Activated naive CD8-positive, alpha-beta T cell treated with anti-CD3 and anti-CD28 coated beads, Interleukin-2, amount 50 U/mL, for 24 hours (primary cell): ENCODE results near the gene PKD2L1.
A peak's percentile ranks its signal among the peaks of the same experiment; 100 is the strongest.
"Not testable (repeated sequence)": the region's sequence is repeated elsewhere in the genome, so short reads cannot be mapped to it uniquely, and the experiment has no call there.

ENCODE experiments used
- ATAC-seq: fragments of 150-1000 bp; cut with Tn5 transposase; one replicate; pipeline ENCODE4 v1.10.0; 2021
- DNase-seq: peaks from one replicate; pipeline ENCODE4 v3.0.0; 2021
- H3K27ac Mint-ChIP-seq: one replicate; pipeline ENCODE4 v1.8.0; 2021; ENCODE audit warnings: mild to moderate bottlenecking, mixed read lengths
- H3K27me3 Mint-ChIP-seq: one replicate; pipeline ENCODE4 v1.8.0; 2021; ENCODE audit warnings: mixed read lengths
- H3K36me3 Mint-ChIP-seq: one replicate; pipeline ENCODE4 v1.8.0; 2021; ENCODE audit warnings: low read depth, mixed read lengths
- H3K4me1 Mint-ChIP-seq: one replicate; pipeline ENCODE4 v1.8.0; 2021; ENCODE audit warnings: mixed read lengths
- H3K4me3 Mint-ChIP-seq: one replicate; pipeline ENCODE4 v1.8.0; 2021; ENCODE audit warnings: mild to moderate bottlenecking, moderate library complexity, mixed read lengths
- H3K9me3 Mint-ChIP-seq: one replicate; pipeline ENCODE4 v1.8.0; 2021; ENCODE audit warnings: mixed read lengths

Gene PKD2L1

DNA sequence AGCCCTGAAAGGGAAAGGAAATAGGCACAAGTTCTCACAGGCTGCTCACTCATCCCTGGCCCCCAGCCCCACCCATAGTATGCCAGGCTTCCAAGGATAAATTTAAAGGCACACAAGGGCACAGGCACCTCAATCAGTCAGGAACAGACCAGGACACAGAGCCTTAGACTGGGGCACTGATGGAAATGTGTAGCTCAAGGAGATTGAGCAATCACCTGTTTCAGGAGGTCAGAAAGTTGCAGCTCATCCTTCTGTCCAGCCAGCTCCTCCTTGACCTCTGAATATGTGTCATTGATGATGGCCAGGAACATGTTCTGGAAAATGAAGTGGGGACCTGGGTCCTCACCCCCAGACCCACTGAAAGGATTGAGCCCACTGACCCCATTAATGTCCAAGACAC lies 37.0 kb downstream of the PKD2L1 start:
- Mint-ChIP-seq H3K9me3 (no peaks in the 10 kb centered on the region), H3K27me3 (peaks cover 24% of the 10 kb centered on the region), H3K27ac (no peak overlapping the region), H3K4me1 (no peaks in the 10 kb centered on the region), H3K36me3 (no peaks in the 10 kb centered on the region), H3K4me3 (no peak overlapping the region)
- ATAC-seq (no peak), DNase-seq (no peak)

GRCh38 chr10:100292300-100292699 lies 37.7 kb downstream of the PKD2L1 start:
- H3K27ac Mint-ChIP-seq, H3K36me3 Mint-ChIP-seq, H3K4me1 Mint-ChIP-seq, H3K9me3 Mint-ChIP-seq, ATAC-seq, H3K4me3 Mint-ChIP-seq, DNase-seq: not testable (repeated sequence)
- peaks cover 21% of the 10 kb centered on the region for H3K27me3 Mint-ChIP-seq

DNA sequence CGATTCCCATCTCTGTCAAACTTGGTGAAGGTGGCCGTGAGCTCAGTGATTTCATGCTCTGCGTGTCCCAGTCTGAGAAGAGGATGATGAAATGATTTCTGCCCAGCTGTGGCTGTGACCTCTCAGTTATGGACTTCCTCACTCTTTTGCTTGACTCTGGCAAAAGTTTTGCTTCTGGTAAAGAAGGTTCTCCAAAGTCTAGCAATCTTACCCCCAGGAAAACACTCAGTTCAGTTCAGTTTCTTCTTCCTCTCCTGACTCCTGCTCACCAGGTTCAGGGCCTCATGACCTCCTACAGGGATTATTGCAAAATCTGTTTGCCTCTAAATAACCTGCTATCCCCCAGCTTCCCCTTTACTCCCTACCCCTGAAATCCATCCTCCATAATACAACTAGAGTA lies 38.7 kb downstream of the PKD2L1 start:
- peaks cover 11% of the 10 kb centered on the region for H3K4me1 Mint-ChIP-seq
- no peak overlapping the region for H3K27ac Mint-ChIP-seq
- DNase-seq (no peak), ATAC-seq (no peak)
- H3K9me3 Mint-ChIP-seq, result no peaks in the 10 kb centered on the region
- H3K27me3 Mint-ChIP-seq, result peaks cover 15% of the 10 kb centered on the region
- no peak overlapping the region for H3K4me3 Mint-ChIP-seq
- H3K36me3 Mint-ChIP-seq, result peaks cover 2% of the 10 kb centered on the region

DNA sequence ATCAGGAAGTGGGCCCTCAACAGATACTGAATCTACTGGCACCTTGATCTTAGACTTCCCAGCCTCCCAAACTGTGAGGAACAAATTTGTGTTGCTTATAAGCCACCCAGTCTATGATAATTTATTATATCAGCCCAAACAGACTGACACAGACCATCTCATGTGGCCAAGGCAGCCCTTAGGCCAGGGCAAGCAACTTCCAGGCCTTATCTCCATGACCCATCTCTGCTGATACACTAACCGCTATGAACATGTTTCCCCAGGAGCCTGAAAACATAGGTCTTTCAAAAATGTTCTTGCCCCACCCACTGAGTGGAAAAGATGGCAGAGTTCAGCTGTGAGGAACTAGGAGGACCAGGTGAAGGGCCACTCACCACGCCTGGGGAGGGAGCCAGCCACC lies 40.4 kb downstream of the PKD2L1 start:
- no peaks in the 10 kb centered on the region for H3K9me3 Mint-ChIP-seq
- peaks cover 14% of the 10 kb centered on the region for H3K36me3 Mint-ChIP-seq
- no peak overlapping the region for H3K4me3 Mint-ChIP-seq
- H3K27me3 Mint-ChIP-seq, result peaks cover 7% of the 10 kb centered on the region
- no peak overlapping the region for H3K27ac Mint-ChIP-seq
- DNase-seq (no peak), ATAC-seq (no peak)
- H3K4me1 Mint-ChIP-seq, result peaks cover 26% of the 10 kb centered on the region

GRCh38 chr10:100288196-100288595 lies 41.8 kb downstream of the PKD2L1 start:
- H3K4me1 Mint-ChIP-seq, result peaks cover 26% of the 10 kb centered on the region
- no peak overlapping the region for H3K4me3 Mint-ChIP-seq
- no peak overlapping the region for H3K27ac Mint-ChIP-seq
- DNase-seq (no peak), ATAC-seq (no peak)
- H3K36me3 Mint-ChIP-seq, result peaks cover 14% of the 10 kb centered on the region
- no peaks in the 10 kb centered on the region for H3K9me3 Mint-ChIP-seq
- peaks cover 2% of the 10 kb centered on the region for H3K27me3 Mint-ChIP-seq

GRCh38 chr10:100287756-100288155 lies 42.3 kb downstream of the PKD2L1 start:
- Mint-ChIP-seq H3K4me1 (peaks cover 26% of the 10 kb centered on the region), H3K27ac (peak overlapping the region; percentile 97), H3K36me3 (peaks cover 14% of the 10 kb centered on the region), H3K9me3 (no peaks in the 10 kb centered on the region), H3K27me3 (peaks cover 1% of the 10 kb centered on the region), H3K4me3 (peak overlapping the region; percentile 14)
- no peak for ATAC-seq
- DNase-seq, result no peak

DNA sequence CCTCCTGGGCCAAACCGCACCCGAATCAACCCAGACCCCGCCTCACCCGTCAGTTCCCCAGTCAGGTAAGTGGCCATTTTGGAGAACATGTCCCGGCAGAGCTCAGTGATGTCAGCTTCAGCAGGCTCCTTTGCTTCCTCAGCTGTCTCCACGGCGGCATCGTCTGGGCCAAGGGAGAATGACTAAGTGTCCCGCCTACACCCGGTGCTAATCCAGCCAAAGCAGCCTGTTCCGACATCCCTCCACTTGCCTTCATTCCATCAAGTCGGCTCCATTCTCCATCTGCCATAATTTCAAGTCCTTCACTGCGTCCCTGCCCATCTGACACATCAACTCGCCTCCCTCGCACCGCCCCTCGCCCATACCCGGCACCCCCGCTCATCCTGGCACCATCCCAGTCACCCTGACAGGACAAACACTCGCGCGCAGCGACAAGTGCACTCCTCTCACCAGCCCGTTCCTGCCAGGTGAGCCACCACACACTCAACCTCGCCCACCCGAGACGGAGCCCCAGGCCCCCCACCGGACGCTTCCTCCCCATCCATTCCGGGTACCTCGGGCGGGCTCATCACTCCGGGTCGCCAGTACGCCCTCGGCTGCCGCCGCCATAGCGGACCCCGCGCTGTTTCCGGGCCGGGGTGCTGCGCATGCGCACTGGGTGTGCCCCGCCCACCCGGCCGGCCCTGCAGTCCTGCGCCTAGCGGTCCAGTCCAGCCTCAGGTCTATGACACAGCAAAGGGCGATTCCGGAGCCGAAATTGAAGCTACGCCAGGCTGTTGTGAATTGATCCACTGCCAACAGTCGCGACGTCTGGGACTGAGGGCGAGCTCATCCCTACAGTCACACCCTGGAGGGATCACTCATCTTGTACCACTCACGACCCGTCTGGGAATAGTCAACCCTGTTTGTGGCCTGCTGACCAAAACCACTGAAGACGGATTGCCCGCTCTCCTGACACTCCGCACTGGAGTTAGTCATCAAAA lies 43.7 kb downstream of the PKD2L1 start, which contains the start of gene BLOC1S2:
TSS of gene BLOC1S2 (minus strand) at position 630 of the 983 bp plus-strand sequence. CDS start at position 609, 21 bp downstream.
- Mint-ChIP-seq H3K27ac (peak within 1 kb of the TSS; percentile 97), H3K4me3 (peak within 1 kb of the TSS; percentile 98), H3K27me3 (peaks cover 1% of the 10 kb centered on the region), H3K36me3 (peaks cover 14% of the 10 kb centered on the region), H3K9me3 (no peaks in the 10 kb centered on the region), H3K4me1 (peaks cover 26% of the 10 kb centered on the region)
- ATAC-seq, result peak; percentile 89
- DNase-seq, result peak; percentile 92

GRCh38 chr10:100285326-100285725 lies 44.7 kb downstream of the PKD2L1 start:
- not testable (repeated sequence) for ATAC-seq, H3K9me3 Mint-ChIP-seq, DNase-seq, H3K27me3 Mint-ChIP-seq
- Mint-ChIP-seq H3K27ac (peak overlapping the region; percentile 97), H3K4me1 (peaks cover 33% of the 10 kb centered on the region), H3K36me3 (peaks cover 21% of the 10 kb centered on the region), H3K4me3 (peak overlapping the region; percentile 98)

GRCh38 chr10:100282907-100283306 lies 47.1 kb downstream of the PKD2L1 start:
- no peak for ATAC-seq
- H3K27ac Mint-ChIP-seq, result no peak overlapping the region

DNA sequence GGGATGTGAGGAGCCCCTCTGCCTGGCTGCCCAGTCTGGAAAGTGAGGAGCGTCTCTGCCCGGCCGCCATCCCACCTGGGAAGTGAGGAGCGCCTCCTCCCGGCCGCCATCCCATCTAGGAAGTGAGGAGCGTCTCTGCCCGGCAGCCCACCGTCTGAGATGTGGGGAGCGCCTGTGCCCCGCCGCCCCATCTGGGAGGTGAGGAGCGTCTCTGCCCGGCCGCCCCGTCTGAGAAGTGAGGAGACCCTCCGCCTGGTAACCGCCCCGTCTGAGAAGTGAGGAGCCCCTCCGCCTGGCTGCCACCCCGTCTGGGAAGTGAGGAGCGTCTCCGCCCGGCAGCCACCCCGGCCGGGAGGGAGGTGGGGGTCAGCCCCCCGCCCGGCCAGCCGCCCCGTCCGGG lies 53.1 kb downstream of the PKD2L1 start:
- not testable (repeated sequence) for DNase-seq, H3K4me1 Mint-ChIP-seq, H3K4me3 Mint-ChIP-seq, H3K27ac Mint-ChIP-seq, H3K27me3 Mint-ChIP-seq, H3K9me3 Mint-ChIP-seq, ATAC-seq
- H3K36me3 Mint-ChIP-seq, result peaks cover 31% of the 10 kb centered on the region

More at GRCh38 chr10:100282907-100283306, 47.1 kb downstream of the PKD2L1 start:
- no peak for DNase-seq
- Mint-ChIP-seq H3K4me1 (peaks cover 33% of the 10 kb centered on the region), H3K4me3 (no peak overlapping the region), H3K36me3 (peaks cover 30% of the 10 kb centered on the region), H3K27me3 (peaks cover 1% of the 10 kb centered on the region), H3K9me3 (no peaks in the 10 kb centered on the region)

DNA sequence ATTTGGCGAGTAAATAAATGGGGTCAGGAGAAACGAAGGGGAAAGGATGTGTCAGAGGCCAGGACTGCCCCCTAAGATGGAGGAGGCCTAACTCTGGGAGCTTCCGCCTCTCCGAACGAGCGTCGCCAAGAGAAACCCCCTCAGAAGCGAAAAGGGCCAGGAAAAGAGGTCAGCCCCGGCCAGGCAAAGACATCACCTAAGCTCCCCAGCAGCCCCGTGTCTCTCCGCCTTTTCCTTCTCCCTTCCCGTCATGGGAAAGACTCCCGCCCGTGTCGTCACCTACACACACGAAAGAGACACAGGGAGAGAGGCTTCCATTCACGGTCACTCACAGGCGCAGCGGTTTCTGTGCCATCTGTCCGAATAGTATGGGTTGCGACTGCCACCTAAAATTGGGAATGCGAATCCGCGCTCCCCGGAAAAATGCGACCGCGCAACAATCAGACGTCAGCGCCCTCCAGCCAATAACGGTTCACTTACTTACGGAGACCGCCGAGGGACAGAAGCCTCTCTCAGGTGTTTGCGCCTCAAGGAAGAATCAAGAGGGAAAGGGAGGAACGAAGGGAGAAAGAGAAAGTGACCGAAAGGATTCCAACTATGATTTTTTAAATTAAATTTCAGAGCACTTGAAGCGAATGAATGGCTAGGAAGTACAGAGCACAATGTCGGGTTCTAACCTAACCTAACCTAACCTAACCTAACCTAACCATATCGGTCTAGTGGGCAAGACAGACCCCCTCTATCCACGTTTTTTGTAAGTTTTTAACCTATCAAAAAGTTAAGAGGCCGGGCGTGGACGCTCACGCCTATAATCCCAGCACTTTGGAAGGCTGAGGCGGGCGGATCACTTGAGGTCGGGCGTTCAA lies 62.6 kb downstream of the PKD2L1 start, which contains the start of gene CWF19L1:
TSS of gene CWF19L1 (minus strand) at position 400 of the 866 bp plus-strand sequence. CDS start at position 355, 45 bp downstream.
- Mint-ChIP-seq H3K9me3 (no peaks in the 10 kb centered on the region), H3K4me1 (peaks cover 33% of the 10 kb centered on the region), H3K36me3 (peaks cover 8% of the 10 kb centered on the region), H3K27me3 (no peaks in the 10 kb centered on the region), H3K4me3 (peak within 1 kb of the TSS; percentile 100), H3K27ac (peak within 1 kb of the TSS; percentile 99)
- ATAC-seq (peak; percentile 87), DNase-seq (peak; percentile 85)

- H3K27ac Mint-ChIP-seq, result peak overlapping the region; percentile 40
- peaks cover 13% of the 10 kb centered on the region for H3K36me3 Mint-ChIP-seq
- DNase-seq, result no peak
- ATAC-seq, result no peak
- H3K4me1 Mint-ChIP-seq, result peaks cover 35% of the 10 kb centered on the region
- H3K4me3 Mint-ChIP-seq, result peak overlapping the region; percentile 100
- no peaks in the 10 kb centered on the region for H3K27me3 Mint-ChIP-seq
- H3K9me3 Mint-ChIP-seq, result no peaks in the 10 kb centered on the region
Measured at GRCh38 chr10:100265821-100266485, 64.1 kb downstream of the PKD2L1 start.

- H3K36me3 Mint-ChIP-seq, result peaks cover 51% of the 10 kb centered on the region
- ATAC-seq (no peak), DNase-seq (no peak)
- H3K27me3 Mint-ChIP-seq, result no peaks in the 10 kb centered on the region
- no peak overlapping the region for H3K27ac Mint-ChIP-seq
- no peak overlapping the region for H3K4me3 Mint-ChIP-seq
- H3K4me1 Mint-ChIP-seq, result peaks cover 1% of the 10 kb centered on the region
- no peaks in the 10 kb centered on the region for H3K9me3 Mint-ChIP-seq
Measured at GRCh38 chr10:100254191-100254590, 75.8 kb downstream of the PKD2L1 start.

- H3K4me1 Mint-ChIP-seq, result peaks cover 1% of the 10 kb centered on the region
- no peak for ATAC-seq
- H3K27ac Mint-ChIP-seq, result no peak overlapping the region
- H3K36me3 Mint-ChIP-seq, result peaks cover 53% of the 10 kb centered on the region
- H3K4me3 Mint-ChIP-seq, result no peak overlapping the region
- no peaks in the 10 kb centered on the region for H3K27me3 Mint-ChIP-seq
- H3K9me3 Mint-ChIP-seq, result no peaks in the 10 kb centered on the region
- DNase-seq, result no peak
Measured at GRCh38 chr10:100253041-100253440, 77.0 kb downstream of the PKD2L1 start.
